GM18505 (cell line): ENCODE data around the gene MAGI1.
"Not testable (repeated sequence)": the region's sequence is repeated elsewhere in the genome, so short reads cannot be mapped to it uniquely, and the experiment has no call there.

Experiments used
- ATAC-seq: cut with Tn5 transposase; IDR thresholded peaks from one replicate; pipeline ENCODE4 v1.9.1; 2021; ENCODE audit not compliant: unreplicated experiment
- POLR2A ChIP-seq: IDR thresholded peaks from 4 replicates; pipeline ENCODE4 v1.6.1; 2011; ENCODE audit warnings: borderline replicate concordance; ENCODE audit not compliant: insufficient read depth, insufficient read length; ENCODE audit errors: extremely low read depth

MAGI1 gene

DNA sequence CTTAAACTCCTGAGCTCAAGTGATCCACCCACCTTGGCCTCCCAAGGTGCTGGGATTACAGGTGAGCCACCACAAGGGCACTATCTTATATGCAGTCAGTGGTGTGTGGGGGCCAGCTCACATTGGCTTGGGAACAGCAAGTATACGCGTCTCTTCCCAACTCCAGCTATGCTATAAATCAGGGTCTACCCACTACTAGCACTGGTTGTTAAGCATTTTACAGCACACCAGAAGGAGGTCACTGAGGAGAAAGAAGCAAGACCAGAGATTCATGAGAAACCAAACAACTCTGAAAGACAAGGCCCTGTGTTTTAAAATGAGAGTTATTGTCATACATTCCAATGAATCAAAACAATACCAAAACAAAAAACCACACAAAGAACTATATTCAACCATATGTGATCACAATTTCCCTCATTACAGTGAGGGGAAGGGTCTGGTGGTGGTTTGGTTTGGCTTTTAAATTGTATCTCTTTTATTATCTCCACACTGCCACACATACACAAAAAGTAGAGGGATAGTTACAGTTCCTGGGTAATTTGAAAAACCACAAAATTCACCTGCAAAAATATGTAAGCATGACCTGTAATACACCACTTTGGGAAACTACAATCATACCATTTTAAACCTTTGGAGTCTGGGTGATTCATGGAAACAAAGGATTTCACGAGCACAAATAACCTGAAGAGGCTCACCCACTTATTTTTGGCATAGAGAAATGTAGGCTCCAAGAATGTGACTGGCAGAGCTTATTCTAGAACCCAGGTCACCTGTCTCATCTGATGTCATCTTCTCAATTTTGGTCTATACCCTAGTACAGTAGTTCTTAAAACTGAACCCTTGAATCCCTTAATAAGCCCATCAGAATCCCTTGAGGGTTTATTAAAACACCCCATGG lies 5.2 kb downstream of the MAGI1 start:
- no peak for ATAC-seq
- TF ChIP-seq POLR2A, result no peak

DNA sequence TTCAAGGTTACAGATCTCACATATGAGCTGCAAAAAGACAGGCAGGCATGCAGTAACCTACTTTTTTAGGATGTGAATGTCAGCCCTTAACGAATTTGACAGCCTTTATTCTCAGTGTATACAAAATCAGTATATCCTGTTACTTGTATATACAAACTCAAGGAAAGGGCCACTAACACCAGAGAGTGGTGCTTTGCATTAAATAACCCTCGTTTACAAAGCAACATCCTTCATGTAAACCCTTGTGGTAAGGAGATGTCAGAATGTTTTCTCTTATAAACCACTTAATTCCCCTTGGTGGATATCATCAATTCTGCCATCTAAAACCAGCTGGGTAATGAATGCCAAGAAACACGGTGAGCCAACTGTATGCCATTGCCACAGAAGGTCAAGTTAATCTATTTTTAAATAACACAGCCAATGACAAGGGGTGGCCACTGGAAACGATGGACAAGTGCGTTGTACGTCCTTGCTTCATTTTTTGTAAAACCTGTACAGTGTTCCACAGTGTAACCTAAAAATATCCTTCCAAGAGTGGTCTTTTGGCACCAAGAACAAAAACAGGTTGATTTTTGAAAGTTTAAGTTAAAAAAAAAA lies 7.5 kb downstream of the MAGI1 start:
- TF ChIP-seq POLR2A, result no peak
- ATAC-seq, result no peak

GRCh38 chr3:66029443-66029842 lies 9.3 kb downstream of the MAGI1 start:
- ATAC-seq, result no peak
- TF ChIP-seq POLR2A, result no peak

GRCh38 chr3:66029014-66029413 lies 9.7 kb downstream of the MAGI1 start:
- ATAC-seq, result no peak
- no peak for TF ChIP-seq POLR2A

GRCh38 chr3:66028457-66028856 lies 10.3 kb downstream of the MAGI1 start:
- TF ChIP-seq POLR2A, result no peak
- ATAC-seq, result no peak

- not testable (repeated sequence) for ATAC-seq
These were observed 11.6 kb downstream of the MAGI1 start for GRCh38 chr3:66027099-66027498.

GRCh38 chr3:66023738-66024385 lies 14.9 kb downstream of the MAGI1 start:
- no peak for ATAC-seq

GRCh38 chr3:66023229-66023628 lies 15.5 kb downstream of the MAGI1 start:
- no peak for TF ChIP-seq POLR2A
- ATAC-seq, result no peak

More at GRCh38 chr3:66023738-66024385, 14.9 kb downstream of the MAGI1 start:
- no peak for TF ChIP-seq POLR2A

DNA sequence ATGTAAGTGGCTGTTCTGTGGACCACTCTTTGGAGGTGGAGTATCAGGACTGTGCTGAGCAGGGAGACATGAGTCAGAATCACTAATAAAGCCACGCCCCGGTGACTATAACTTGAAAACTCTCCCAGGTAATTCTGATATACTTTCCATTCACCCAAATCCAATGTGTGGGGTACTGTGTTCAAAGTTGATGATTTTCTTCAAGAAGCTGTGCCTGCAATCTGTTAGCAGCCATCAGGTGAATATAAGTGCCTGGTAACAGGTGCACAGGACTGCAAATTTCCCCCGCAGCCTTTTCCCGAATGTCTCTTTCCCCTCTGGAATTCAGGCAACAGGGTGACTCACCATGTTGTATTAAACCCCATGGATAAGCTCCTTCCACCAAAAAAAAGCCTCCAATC lies 17.0 kb downstream of the MAGI1 start:
- no peak for TF ChIP-seq POLR2A
- no peak for ATAC-seq

GRCh38 chr3:66019896-66020295 lies 18.8 kb downstream of the MAGI1 start:
- no peak for TF ChIP-seq POLR2A
- no peak for ATAC-seq

GRCh38 chr3:66018057-66019033 lies 20.4 kb downstream of the MAGI1 start:
- no peak for ATAC-seq
- TF ChIP-seq POLR2A, result no peak

DNA sequence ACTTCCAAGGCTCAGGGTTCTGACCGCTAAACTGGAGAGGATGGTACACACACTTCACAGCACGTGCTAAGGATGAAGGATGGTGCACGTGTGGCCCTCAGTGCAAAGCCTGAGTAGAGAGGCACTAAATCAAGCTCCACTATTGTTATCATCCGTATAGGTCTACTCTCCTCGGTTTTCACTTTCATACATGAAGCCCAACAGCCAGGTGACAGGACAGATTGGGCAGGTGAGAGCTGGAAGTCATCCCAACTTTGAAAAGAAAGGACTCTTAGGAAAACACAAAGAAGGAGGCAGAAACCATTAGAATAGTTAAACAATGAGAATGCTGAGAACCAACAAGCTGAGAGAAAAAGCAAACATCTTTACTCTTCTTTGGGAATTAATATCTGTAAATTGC lies 21.1 kb downstream of the MAGI1 start:
- no peak for TF ChIP-seq POLR2A
- ATAC-seq, result no peak

DNA sequence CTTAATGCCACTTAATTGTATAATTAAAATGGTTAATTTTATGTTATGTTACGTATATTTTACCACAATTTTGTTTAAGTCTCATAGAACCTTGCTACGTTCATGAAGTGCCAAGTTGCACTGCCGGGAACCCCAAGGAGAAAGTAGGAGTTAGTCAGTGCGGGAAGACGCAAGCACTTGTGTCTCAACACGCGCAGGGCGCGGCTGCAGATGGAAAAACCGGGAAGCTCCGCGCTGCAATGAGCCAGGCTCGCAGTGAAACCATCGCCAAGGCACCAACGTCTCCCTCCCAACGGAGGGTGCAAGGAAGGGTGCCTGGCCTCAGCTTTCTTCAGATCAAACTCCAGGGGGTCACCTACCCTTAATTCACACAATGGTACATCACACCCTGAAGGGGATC lies 21.6 kb downstream of the MAGI1 start:
- ATAC-seq, result no peak
- no peak for TF ChIP-seq POLR2A
